HEK293T (cell line): ENCODE results near the gene SEC23A.
A peak's percentile ranks its signal among the peaks of the same experiment; 100 is the strongest.
"Not testable (repeated sequence)": the region's sequence is repeated elsewhere in the genome, so short reads cannot be mapped to it uniquely, and the experiment has no call there.

Source experiments
- CTCF ChIA-PET: fragments of 350-600 bp; formaldehyde crosslinking; extraction: SDS; loops from one replicate; lab custom pipeline; 2021; ENCODE audit warnings: antibody characterized with exemption, inconsistent platforms; lab: Yijun Ruan, JAX
- POLR2A ChIA-PET: fragments of 350-600 bp; formaldehyde crosslinking; extraction: SDS; loops from one replicate; lab custom pipeline; 2020; ENCODE audit warnings: antibody characterized with exemption, inconsistent platforms; lab: Yijun Ruan, JAX
- DNase-seq: peaks from one replicate; pipeline ENCODE4 v3.0.0; 2012; ENCODE audit warnings: mixed read lengths; ENCODE audit errors: extremely low spot score
- ARNT ChIP-seq: fragments of 450-650 bp; IDR thresholded peaks from 2 replicates; pipeline ENCODE4 v1.6.1; 2017; ENCODE audit warnings: mild to moderate bottlenecking
- BHLHE40 ChIP-seq: fragments of 450-650 bp; IDR thresholded peaks from 2 replicates; pipeline ENCODE4 v1.6.1; 2016; ENCODE audit warnings: mild to moderate bottlenecking, moderate library complexity, borderline replicate concordance
- CTBP1 ChIP-seq: fragments of 450-650 bp; IDR thresholded peaks from 2 replicates; pipeline ENCODE4 v1.6.1; 2016; ENCODE audit warnings: borderline replicate concordance
- ELF4 ChIP-seq: fragments of 450-650 bp; IDR thresholded peaks from 2 replicates; pipeline ENCODE4 v1.6.1; 2017; ENCODE audit warnings: antibody characterized with exemption
- FOXA1 ChIP-seq: fragments of 450-650 bp; IDR thresholded peaks from 2 replicates; pipeline ENCODE4 v1.6.1; 2016; ENCODE audit warnings: mild to moderate bottlenecking
- FOXK2 ChIP-seq: fragments of 450-650 bp; IDR thresholded peaks from 2 replicates; pipeline ENCODE4 v1.6.1; 2016; ENCODE audit warnings: mild to moderate bottlenecking
- FOXM1 ChIP-seq: fragments of 450-650 bp; IDR thresholded peaks from 2 replicates; pipeline ENCODE4 v1.6.1; 2017; ENCODE audit warnings: mild to moderate bottlenecking, borderline replicate concordance
- HDGF ChIP-seq: fragments of 450-650 bp; IDR thresholded peaks from 2 replicates; pipeline ENCODE4 v1.6.1; 2017; ENCODE audit warnings: antibody characterized with exemption, borderline replicate concordance
- L3MBTL2 ChIP-seq: fragments of 450-650 bp; conservative IDR thresholded peaks from 2 replicates; pipeline ENCODE4 v1.6.1; 2016; ENCODE audit warnings: mild to moderate bottlenecking
- LEF1 ChIP-seq: fragments of 450-650 bp; IDR thresholded peaks from 2 replicates; pipeline ENCODE4 v1.6.1; 2017; ENCODE audit warnings: mild to moderate bottlenecking, borderline replicate concordance
- NFRKB ChIP-seq: fragments of 450-650 bp; IDR thresholded peaks from 2 replicates; pipeline ENCODE4 v1.6.1; 2016; ENCODE audit warnings: mild to moderate bottlenecking, moderate library complexity
- SP1 ChIP-seq: fragments of 450-650 bp; IDR thresholded peaks from 2 replicates; pipeline ENCODE4 v1.6.1; 2017
- SUZ12 ChIP-seq: fragments of 450-650 bp; IDR thresholded peaks from 2 replicates; pipeline ENCODE4 v1.6.1; 2016; ENCODE audit warnings: mild to moderate bottlenecking
- TARDBP ChIP-seq: fragments of 450-650 bp; IDR thresholded peaks from 2 replicates; pipeline ENCODE4 v1.6.1; 2016
- ZNF384 ChIP-seq: fragments of 450-650 bp; IDR thresholded peaks from 2 replicates; pipeline ENCODE4 v1.6.1; 2016
- TF ChIP-seq, protein P1 (sequence below): fragments of 450-650 bp; IDR thresholded peaks from 2 replicates; pipeline ENCODE4 v1.6.1; 2016

The SEC23A gene

DNA sequence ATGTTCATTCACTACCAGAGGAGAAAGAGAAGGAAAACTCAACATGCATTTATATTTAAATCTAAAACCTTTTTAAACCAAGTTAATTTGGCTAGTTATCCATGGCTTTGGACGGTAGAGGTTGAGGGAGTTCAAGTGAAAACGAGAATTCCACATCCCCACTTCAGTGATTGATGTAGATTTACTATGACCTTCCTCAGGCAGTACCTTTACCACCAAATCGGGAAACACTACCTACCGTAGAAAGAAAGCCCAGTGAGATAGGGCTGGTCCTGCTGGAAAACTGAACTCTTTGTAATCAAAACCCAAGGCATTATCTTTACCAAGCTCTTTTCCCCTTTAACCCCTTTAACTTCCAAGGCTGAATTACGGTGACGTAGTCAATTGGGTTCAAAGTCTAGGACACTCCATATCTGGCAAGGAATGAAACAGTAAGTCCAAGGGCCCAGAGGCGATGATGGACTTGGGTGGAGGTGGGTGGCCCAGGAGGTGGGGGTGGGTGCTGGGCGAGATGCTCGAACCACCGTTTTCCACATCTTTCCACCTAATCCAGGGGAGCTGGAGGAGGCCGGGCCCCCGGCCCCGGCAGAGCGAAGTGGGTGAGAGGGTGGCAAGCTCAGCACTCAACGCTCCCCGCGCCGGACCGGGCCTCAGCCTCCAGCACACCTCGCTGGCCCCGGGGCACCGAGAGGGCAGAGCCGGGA, 618 bp downstream of the SEC23A start:
- peak; percentile 26 for DNase-seq
- CTCF ChIA-PET, result no interaction called here
- TF ChIP-seq FOXM1 (no peak), CTBP1 (no peak), NFRKB (no peak), TARDBP (no peak), L3MBTL2 (no peak), FOXK2 (no peak), SUZ12 (no peak), ARNT (no peak), SP1 (no peak)
- TF ChIP-seq, protein P1, sequence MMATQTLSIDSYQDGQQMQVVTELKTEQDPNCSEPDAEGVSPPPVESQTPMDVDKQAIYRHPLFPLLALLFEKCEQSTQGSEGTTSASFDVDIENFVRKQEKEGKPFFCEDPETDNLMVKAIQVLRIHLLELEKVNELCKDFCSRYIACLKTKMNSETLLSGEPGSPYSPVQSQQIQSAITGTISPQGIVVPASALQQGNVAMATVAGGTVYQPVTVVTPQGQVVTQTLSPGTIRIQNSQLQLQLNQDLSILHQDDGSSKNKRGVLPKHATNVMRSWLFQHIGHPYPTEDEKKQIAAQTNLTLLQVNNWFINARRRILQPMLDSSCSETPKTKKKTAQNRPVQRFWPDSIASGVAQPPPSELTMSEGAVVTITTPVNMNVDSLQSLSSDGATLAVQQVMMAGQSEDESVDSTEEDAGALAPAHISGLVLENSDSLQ, result no peak
- POLR2A ChIA-PET, result interaction anchor here (0.7 to 5.1 kb wide), 18 partner anchors 11 to 1930 kb away, joined by 3 to 66 read pairs (median 6); partner anchors contain the start of genes FBXO33, GEMIN2, SLC25A21 and TRAPPC6B

DNA sequence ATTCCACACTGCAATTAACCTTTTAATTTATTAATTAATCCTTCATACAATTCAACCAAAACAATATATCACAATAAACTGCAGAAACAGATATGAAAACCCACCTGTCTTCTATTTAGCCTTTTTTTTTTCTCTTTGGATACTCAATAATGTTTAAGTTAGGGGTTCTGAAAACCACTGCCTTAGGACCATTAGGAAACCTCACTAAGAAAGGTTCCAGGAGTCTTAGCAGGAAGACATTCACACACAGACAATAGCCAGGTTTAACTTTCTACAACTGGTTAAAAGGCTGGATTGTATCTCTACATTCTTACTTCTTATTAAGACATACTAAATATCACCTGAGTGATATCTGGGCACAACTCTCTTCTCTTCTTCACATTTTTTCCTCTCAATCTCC, 3.3 kb downstream of the SEC23A start:
- ChIA-PET POLR2A (interaction anchor here (1.4 kb wide), 1 partner anchor 70 kb away, joined by 5 read pairs; the partner anchor contains the start of gene TRAPPC6B), CTCF (no interaction called here)
- TF ChIP-seq HDGF (no peak), FOXA1 (no peak), FOXM1 (no peak), L3MBTL2 (no peak), SP1 (no peak), SUZ12 (no peak), ZNF384 (no peak), ELF4 (no peak), ARNT (no peak), TARDBP (no peak), CTBP1 (no peak), LEF1 (no peak), NFRKB (no peak), FOXK2 (no peak), BHLHE40 (no peak)
- TF ChIP-seq, protein P1, result no peak
- no peak for DNase-seq

DNA sequence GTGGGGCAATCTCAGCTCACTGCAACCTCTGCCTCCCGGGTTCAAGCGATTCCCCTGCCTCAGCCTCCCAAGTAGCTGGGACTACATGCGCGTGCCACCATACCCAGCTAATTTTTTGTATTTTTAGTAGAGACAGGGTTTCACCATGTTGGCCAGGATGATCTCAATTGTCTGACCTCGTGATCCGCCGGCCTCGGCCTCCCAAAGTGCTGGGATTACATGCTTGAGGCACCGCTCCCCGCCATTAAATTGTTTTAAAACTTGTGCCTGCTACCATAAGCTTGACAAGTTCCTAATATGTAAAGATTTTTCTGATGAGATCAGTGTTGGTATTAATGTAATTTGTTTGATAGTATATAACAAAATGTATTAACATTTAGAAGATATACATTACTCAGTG, 3.8 kb downstream of the SEC23A start:
- ChIA-PET CTCF (interaction anchor here (0.7 kb wide), 2 partner anchors 104 to 1832 kb away, joined by 3 read pairs; no protein-coding TSS in a partner anchor), POLR2A (interaction anchor here (0.9 to 1.4 kb wide), 3 partner anchors 15 to 333 kb away, joined by 3 to 5 read pairs (median 5); partner anchors contain the start of genes FBXO33, GEMIN2 and TRAPPC6B)
- not testable (repeated sequence) for DNase-seq

DNA sequence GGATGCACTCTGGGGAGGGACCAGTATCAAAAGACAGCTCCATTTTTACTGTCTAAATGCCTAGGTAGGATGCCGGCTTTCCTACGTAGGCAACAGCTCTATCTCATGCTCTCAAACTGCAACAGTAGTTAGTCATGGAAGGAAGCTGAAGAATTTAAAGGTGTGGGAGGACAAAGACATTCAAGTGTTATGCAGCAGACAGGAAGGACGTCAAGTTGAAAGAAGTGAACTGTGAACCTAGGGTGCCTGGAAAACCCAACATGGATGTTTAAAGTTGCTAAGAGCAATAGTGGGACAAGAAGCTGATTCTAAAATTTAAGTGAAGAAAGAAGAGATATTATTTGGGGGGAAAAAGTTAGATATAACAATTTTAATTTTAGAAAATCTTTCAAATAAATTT, 5.9 kb downstream of the SEC23A start:
- CTCF ChIA-PET, result no interaction called here
- no peak for DNase-seq
- POLR2A ChIA-PET, result interaction anchor here (1.1 kb wide), 1 partner anchor 17 kb away, joined by 4 read pairs; the partner anchor contains the start of gene GEMIN2
- TF ChIP-seq BHLHE40 (no peak), NFRKB (no peak), FOXK2 (no peak), TARDBP (no peak), SUZ12 (no peak), CTBP1 (no peak), L3MBTL2 (no peak), FOXM1 (no peak), FOXA1 (no peak), HDGF (no peak), ELF4 (no peak), ARNT (no peak), LEF1 (no peak), ZNF384 (no peak)
- TF ChIP-seq, protein P1, result no peak

DNA sequence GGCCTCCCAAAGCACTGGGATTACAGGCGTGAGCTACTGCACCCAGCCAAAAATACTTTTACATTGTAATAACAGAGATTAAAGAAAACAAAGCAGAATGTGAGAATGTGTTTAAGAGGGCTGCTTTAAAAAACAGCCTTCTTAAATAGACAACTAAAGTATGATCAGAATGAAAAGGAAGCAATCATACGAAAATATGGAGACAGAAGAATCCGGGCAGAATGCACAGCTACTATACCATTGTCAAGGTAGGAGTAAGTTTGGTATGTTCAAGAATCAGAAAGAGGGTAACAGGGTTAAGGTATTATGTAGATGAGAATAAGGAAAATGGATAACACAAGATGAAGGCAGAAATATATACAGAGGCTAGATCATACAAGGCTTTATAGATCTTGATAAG, 8.5 kb downstream of the SEC23A start:
- TF ChIP-seq NFRKB (no peak), BHLHE40 (no peak), FOXK2 (no peak), LEF1 (no peak), L3MBTL2 (no peak), FOXA1 (no peak)
- TF ChIP-seq, protein P1, result no peak
- ChIA-PET POLR2A (interaction anchor here (0.9 kb wide), 1 partner anchor 76 kb away, joined by 3 read pairs; the partner anchor contains the start of gene TRAPPC6B), CTCF (interaction anchor here (0.6 kb wide), 1 partner anchor 16 kb away, joined by 6 read pairs; no protein-coding TSS in a partner anchor)
- no peak for DNase-seq

DNA sequence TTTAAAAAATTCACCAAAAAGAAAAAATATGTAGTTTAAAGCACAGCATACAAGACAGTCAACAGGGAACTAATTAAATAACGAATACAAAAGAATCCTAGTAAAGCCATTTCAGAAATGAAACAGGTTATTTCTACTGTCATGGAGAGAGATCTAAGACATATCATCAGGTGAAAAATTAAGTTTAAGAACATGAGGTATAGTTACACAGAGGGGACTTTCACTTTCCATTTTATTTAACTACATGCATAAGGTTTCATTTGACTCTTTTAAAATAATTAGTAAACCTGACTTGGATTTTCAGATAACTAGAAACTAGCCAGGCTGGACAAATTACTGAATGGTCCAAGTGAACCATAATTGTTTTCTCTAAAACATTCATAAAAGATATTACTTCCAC, 11.3 kb downstream of the SEC23A start:
- POLR2A ChIA-PET, result no interaction called here
- CTCF ChIA-PET, result no interaction called here
- no peak for DNase-seq

More for the DNA sequence above, 11.3 kb downstream of the SEC23A start:
- TF ChIP-seq HDGF (no peak), FOXM1 (no peak), LEF1 (no peak), ELF4 (no peak), CTBP1 (no peak), FOXK2 (no peak), FOXA1 (no peak)
